Measurements from ENCODE around the gene MPZL3.

DNA sequence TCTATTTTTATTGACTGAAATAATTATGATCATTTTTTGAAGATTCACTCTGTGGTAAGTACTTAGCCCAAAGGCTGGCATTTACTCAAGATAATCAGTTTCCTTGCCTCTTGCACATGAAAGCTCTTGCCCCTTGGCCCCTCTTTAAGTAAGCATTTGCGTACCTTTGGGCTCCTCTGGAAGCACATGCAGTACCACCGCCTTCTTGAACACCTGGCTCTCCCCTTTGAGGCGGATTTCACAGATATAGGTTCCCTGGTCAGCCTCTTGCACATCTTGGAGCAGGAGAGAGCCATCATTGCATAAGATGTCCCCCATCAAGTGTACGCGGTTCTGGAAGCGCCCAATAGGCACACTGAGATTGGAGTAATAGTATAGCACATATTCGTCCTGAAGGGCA, 41.8 kb downstream of the MPZL3 start:
- TF ChIP-seq, protein P1, sequence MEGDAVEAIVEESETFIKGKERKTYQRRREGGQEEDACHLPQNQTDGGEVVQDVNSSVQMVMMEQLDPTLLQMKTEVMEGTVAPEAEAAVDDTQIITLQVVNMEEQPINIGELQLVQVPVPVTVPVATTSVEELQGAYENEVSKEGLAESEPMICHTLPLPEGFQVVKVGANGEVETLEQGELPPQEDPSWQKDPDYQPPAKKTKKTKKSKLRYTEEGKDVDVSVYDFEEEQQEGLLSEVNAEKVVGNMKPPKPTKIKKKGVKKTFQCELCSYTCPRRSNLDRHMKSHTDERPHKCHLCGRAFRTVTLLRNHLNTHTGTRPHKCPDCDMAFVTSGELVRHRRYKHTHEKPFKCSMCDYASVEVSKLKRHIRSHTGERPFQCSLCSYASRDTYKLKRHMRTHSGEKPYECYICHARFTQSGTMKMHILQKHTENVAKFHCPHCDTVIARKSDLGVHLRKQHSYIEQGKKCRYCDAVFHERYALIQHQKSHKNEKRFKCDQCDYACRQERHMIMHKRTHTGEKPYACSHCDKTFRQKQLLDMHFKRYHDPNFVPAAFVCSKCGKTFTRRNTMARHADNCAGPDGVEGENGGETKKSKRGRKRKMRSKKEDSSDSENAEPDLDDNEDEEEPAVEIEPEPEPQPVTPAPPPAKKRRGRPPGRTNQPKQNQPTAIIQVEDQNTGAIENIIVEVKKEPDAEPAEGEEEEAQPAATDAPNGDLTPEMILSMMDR (conservative IDR thresholded peaks at IDR 0.05 in 1 of 2, IDR thresholded peaks at IDR 0.05 in 1 of 2; ENCODE audit: extremely low read depth in 1 of 2, insufficient read depth in 1 of 2, low read depth in 1 of 2, low read length in 2 of 2): no peak
- no peak for TF ChIP-seq EZH2 (IDR thresholded peaks at IDR 0.05; ENCODE audit: borderline replicate concordance, low read length)
